HepG2 (cell line): ENCODE results near the gene KXD1. TPM values are rescaled to one million over a fixed set of nuclear protein-coding genes. Genes with fewer than 3 reads are reported as not detected.

Experiments
- AKAP8 ChIP-seq: sonication (generic); formaldehyde crosslinking; IDR thresholded peaks from 2 replicates; pipeline ENCODE4 v1.5.1; 2020; ENCODE audit warnings: mild to moderate bottlenecking, missing genetic modification reagents
- ARNTL ChIP-seq: sonication (generic); formaldehyde crosslinking; IDR thresholded peaks from 2 replicates; pipeline ENCODE4 v1.4.0; 2020; ENCODE audit warnings: mild to moderate bottlenecking, missing genetic modification reagents
- BORCS8-MEF2B ChIP-seq: sonication (generic); formaldehyde crosslinking; IDR thresholded peaks from 2 replicates; pipeline ENCODE4 v1.8.0; 2022; ENCODE audit warnings: mild to moderate bottlenecking, missing genetic modification reagents
- DDIT3 ChIP-seq: sonication (generic); formaldehyde crosslinking; IDR thresholded peaks from 2 replicates; pipeline ENCODE4 v1.4.0; 2020; ENCODE audit warnings: mild to moderate bottlenecking, missing genetic modification reagents
- FOSL2 ChIP-seq: sonication (generic); formaldehyde crosslinking; IDR thresholded peaks from 2 replicates; pipeline ENCODE4 v1.4.0; 2020; ENCODE audit warnings: missing genetic modification reagents
- FOXA1 ChIP-seq, 2 experiments: fragments of 450-650 bp in 1 of 2; sonication (generic) in 1 of 2; formaldehyde crosslinking in 1 of 2; IDR thresholded peaks; 2 replicates each; pipeline versions ENCODE4 v1.4.0 to v1.6.1; 2016 to 2020; ENCODE audit warnings: missing genetic modification reagents in 1 of 2
- HNF1B ChIP-seq: sonication (generic); formaldehyde crosslinking; IDR thresholded peaks from 2 replicates; pipeline ENCODE4 v1.5.1; 2020; ENCODE audit warnings: mild to moderate bottlenecking, moderate library complexity, missing genetic modification reagents
- ISL2 ChIP-seq: sonication (generic); formaldehyde crosslinking; IDR thresholded peaks from 2 replicates; pipeline ENCODE4 v1.5.0; 2020; ENCODE audit warnings: missing genetic modification reagents
- KAT8 ChIP-seq: IDR thresholded peaks from 2 replicates; pipeline ENCODE4 v1.6.1; 2016; ENCODE audit warnings: missing genetic modification reagents, missing compliant biosample characterization
- KDM5A ChIP-seq: fragments of 200-600 bp; sonication (generic); IDR thresholded peaks from 2 replicates; pipeline ENCODE4 v1.7.0; 2018; ENCODE audit warnings: antibody characterized with exemption, mild to moderate bottlenecking, low read length, borderline replicate concordance
- MED8 ChIP-seq: sonication (generic); formaldehyde crosslinking; IDR thresholded peaks from 2 replicates; pipeline ENCODE4 v1.8.1; 2023; ENCODE audit warnings: mild to moderate bottlenecking, missing genetic modification reagents; ENCODE audit not compliant: insufficient replicate concordance
- PPARG ChIP-seq: conservative IDR thresholded peaks from 2 replicates; pipeline ENCODE4 v1.6.1; 2016; ENCODE audit warnings: missing biosample characterization, missing genetic modification reagents
- RFXAP ChIP-seq: sonication (generic); formaldehyde crosslinking; IDR thresholded peaks from 2 replicates; pipeline ENCODE4 v1.4.0; 2020; ENCODE audit warnings: missing genetic modification reagents, borderline replicate concordance
- SALL2 ChIP-seq: sonication (generic); formaldehyde crosslinking; IDR thresholded peaks from 2 replicates; pipeline ENCODE4 v1.8.1; 2023; ENCODE audit warnings: mild to moderate bottlenecking, missing genetic modification reagents, inconsistent platforms
- U2AF1 ChIP-seq: fragments of 200-400 bp; formaldehyde crosslinking; optimal IDR thresholded peaks from 2 replicates; pipeline ENCODE3; 2017; ENCODE audit warnings: mild to moderate bottlenecking, low read depth, low read length
- ZBTB38 ChIP-seq: sonication (generic); formaldehyde crosslinking; IDR thresholded peaks from 2 replicates; pipeline ENCODE4 v1.5.1; 2020; ENCODE audit warnings: mild to moderate bottlenecking, missing genetic modification reagents
- ZNF160 ChIP-seq: sonication (generic); formaldehyde crosslinking; IDR thresholded peaks from 2 replicates; pipeline ENCODE4 v1.8.0; 2022; ENCODE audit warnings: mild to moderate bottlenecking, inconsistent platforms, missing genetic modification reagents
- ZNF180 ChIP-seq: sonication (generic); formaldehyde crosslinking; IDR thresholded peaks from 2 replicates; pipeline ENCODE4 v1.4.0; 2020; ENCODE audit warnings: low read depth, missing genetic modification reagents, borderline replicate concordance
- ZNF75D ChIP-seq: sonication (generic); formaldehyde crosslinking; IDR thresholded peaks from 2 replicates; pipeline ENCODE4 v1.8.1; 2023; ENCODE audit warnings: missing genetic modification reagents, mild to moderate bottlenecking, borderline replicate concordance
- ZNF777 ChIP-seq: sonication (generic); formaldehyde crosslinking; IDR thresholded peaks from 2 replicates; pipeline ENCODE4 v1.4.0; 2020; ENCODE audit warnings: missing genetic modification reagents
- ZNF883 ChIP-seq: sonication (generic); formaldehyde crosslinking; IDR thresholded peaks from 2 replicates; pipeline ENCODE4 v1.5.1; 2020; ENCODE audit warnings: mild to moderate bottlenecking, missing genetic modification reagents; ENCODE audit errors: not compliant biosample characterization
- ZSCAN25 ChIP-seq: sonication (generic); formaldehyde crosslinking; IDR thresholded peaks from 2 replicates; pipeline ENCODE4 v1.8.0; 2022; ENCODE audit warnings: mild to moderate bottlenecking, missing genetic modification reagents
- polyA plus RNA-seq, 8 experiments: library from polyadenylated mRNA; depleted of rRNA in 3 of 8; stranded (reverse) in 7 of 8; unstranded in 1 of 8; fragments of >200 nt; fragmentation: Illumina TruSeq in 4 of 8; extraction: Trizol in 4 of 8; gene quantifications; 2 replicates each; pipeline versions ENCODE4 v1.2.1 to v1.2.3, GENCODE V29; 2011 to 2016; ENCODE audit warnings: low read depth in 4 of 8, missing spikeins in 1 of 8, mixed read lengths in 1 of 8; ENCODE audit not compliant: insufficient read depth in 1 of 8
- total RNA-seq, 5 experiments: library from RNA; depleted of rRNA; stranded (reverse); fragments of >200 nt; fragmentation: Illumina TruSeq; extraction: Trizol; gene quantifications; 2 replicates each; pipeline ENCODE4 v1.2.3, GENCODE V29; 2016; ENCODE audit warnings: low read depth in 1 of 5
- TF ChIP-seq, protein P1 (sequence below): sonication (generic); formaldehyde crosslinking; conservative IDR thresholded peaks from 2 replicates; pipeline ENCODE4 v1.8.0; 2022; ENCODE audit warnings: low read depth, missing genetic modification reagents
- TF ChIP-seq, protein P2 (sequence below): IDR thresholded peaks from 2 replicates; pipeline ENCODE4 v1.6.1; 2016; ENCODE audit warnings: low read depth

The KXD1 gene
- total and polyA plus RNA-seq, 2 of the 13 experiments (the other 11 are each of a cell fraction or from before 2014, with no cell fraction given): 44.6 to 143 TPM

DNA sequence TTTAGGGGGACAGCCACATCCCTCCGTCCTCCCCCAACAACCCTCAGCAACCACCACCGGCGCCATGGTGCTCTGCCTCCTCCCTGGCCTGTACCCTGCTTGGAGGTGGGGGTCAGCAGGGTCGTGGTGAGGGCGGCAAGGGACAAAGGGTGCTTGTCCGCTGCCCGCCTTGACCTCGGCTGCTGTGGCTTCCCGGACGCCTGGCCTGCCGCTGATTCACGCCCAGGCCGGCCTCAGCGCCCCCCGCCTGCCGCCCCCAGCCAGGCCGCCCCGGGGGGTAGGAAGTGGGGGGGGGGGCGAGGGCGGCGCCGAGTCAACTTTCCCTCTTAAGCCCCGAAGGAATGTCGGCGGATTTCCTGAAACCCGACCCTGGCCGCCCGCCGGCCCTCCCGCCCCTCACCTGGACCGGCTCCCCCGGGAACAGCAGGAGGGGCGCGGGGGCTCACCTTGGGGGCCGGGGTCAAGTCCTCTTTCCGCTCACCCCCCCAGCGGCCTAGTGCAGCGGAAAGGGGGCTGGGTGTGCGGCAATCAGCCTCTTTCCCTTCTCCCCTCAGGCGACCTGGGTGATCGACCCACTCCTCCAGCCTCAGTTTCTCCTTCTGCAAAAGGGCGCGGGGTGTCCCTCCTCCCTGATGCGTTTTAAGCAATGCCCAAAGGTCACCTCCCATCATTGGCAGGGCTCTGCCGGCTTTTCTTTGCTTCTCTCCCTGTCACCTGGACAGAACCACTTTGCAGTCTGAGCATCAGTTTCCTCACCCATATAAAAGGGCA lies 53.1 kb downstream of the KXD1 start (continued):
- TF ChIP-seq, protein P1, sequence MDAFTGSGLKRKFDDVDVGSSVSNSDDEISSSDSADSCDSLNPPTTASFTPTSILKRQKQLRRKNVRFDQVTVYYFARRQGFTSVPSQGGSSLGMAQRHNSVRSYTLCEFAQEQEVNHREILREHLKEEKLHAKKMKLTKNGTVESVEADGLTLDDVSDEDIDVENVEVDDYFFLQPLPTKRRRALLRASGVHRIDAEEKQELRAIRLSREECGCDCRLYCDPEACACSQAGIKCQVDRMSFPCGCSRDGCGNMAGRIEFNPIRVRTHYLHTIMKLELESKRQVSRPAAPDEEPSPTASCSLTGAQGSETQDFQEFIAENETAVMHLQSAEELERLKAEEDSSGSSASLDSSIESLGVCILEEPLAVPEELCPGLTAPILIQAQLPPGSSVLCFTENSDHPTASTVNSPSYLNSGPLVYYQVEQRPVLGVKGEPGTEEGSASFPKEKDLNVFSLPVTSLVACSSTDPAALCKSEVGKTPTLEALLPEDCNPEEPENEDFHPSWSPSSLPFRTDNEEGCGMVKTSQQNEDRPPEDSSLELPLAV (CRISPR knock-in tag): no peak
- TF ChIP-seq ISL2 (CRISPR knock-in tag) (peak; percentile 79), AKAP8 (CRISPR knock-in tag) (peak; percentile 96), ZBTB38 (CRISPR knock-in tag) (peak; percentile 49; the same call in 1 of the 2 replicates), FOXA1 (IDR thresholded peaks at IDR 0.05) (no peak), FOXA1 (CRISPR knock-in tag; IDR thresholded peaks at IDR 0.05) (peak; percentile 58; the same call in 1 of the 2 replicates), ARNTL (peak; percentile 58), KAT8 (CRISPR knock-in tag) (no peak), FOSL2 (CRISPR knock-in tag) (peak; percentile 88), ZNF75D (CRISPR knock-in tag) (no peak), MED8 (CRISPR knock-in tag) (peak; percentile 91), ZSCAN25 (CRISPR knock-in tag) (peak; percentile 94), U2AF1 (no peak), PPARG (CRISPR knock-in tag) (peak; percentile 46; the same call in 1 of the 2 replicates), ZNF777 (CRISPR knock-in tag) (peak; percentile 50; the same call in 1 of the 2 replicates), ZNF160 (CRISPR knock-in tag) (peak; percentile 40; the same call in 1 of the 2 replicates), BORCS8-MEF2B (CRISPR knock-in tag) (0 out of 2 replicates have a peak, but pooled peaks have one; percentile 46), DDIT3 (no peak), KDM5A (no peak), HNF1B (CRISPR knock-in tag) (no peak), RFXAP (CRISPR knock-in tag) (peak; percentile 40; the same call in 1 of the 2 replicates), ZNF180 (no peak), ZNF883 (CRISPR knock-in tag) (peak; percentile 58), SALL2 (CRISPR knock-in tag) (0 out of 2 replicates have a peak, but pooled peaks have one; percentile 53)
- TF ChIP-seq, protein P2, sequence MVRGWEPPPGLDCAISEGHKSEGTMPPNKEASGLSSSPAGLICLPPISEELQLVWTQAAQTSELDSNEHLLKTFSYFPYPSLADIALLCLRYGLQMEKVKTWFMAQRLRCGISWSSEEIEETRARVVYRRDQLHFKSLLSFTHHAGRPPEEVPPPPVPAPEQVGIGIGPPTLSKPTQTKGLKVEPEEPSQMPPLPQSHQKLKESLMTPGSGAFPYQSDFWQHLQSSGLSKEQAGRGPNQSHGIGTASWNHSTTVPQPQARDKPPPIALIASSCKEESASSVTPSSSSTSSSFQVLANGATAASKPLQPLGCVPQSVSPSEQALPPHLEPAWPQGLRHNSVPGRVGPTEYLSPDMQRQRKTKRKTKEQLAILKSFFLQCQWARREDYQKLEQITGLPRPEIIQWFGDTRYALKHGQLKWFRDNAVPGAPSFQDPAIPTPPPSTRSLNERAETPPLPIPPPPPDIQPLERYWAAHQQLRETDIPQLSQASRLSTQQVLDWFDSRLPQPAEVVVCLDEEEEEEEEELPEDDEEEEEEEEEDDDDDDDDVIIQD (CRISPR knock-in tag): 0 out of 2 replicates have a peak, but pooled peaks have one; percentile 10
